ENCODE measurements around the gene PLA2G4A. TPM values are rescaled to one million over a fixed set of nuclear protein-coding genes. Genes with fewer than 3 reads are reported as not detected.

Gene PLA2G4A
- total and polyA plus RNA-seq, 5 donors from 2014 or later, result not detected

DNA sequence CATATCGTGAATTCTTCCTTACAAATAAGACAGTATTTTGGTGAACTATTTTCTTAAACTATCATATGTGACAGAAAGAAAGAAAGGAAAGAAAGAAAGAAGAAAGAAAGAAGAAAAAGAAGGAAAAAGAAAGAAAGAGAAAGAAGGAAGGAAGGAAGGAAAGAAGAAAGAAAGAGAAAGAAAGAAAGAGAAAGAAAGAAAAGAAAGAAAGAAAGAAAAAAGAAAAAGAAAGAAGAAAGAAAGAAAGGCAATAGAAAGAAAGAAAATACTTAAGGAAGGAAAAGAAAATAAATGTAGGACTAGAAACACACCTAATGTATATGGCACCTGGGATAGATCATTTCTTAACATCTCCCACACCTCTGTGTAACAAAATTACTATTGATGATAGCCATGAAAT, 120.4 kb downstream of the PLA2G4A start:
- H3K4me3 ChIP-seq (ENCODE audit: low read depth, low read length), result no peak overlapping the region
- DNase-seq (no peak), ATAC-seq (ENCODE audit: low read depth in 2 of 2) (no peak)
- Mint-ChIP-seq H3K27me3 (no peaks in the 10 kb centered on the region), H3K4me1 (no peaks in the 10 kb centered on the region), H3K4me3 (no peak overlapping the region), H3K36me3 (no peaks in the 10 kb centered on the region), H3K27ac (no peak overlapping the region), H3K9me3 (peaks cover 0 to 5% (median 0%) of the 10 kb centered on the region in 7 donors)
- H3K36me3 ChIP-seq (ENCODE audit: control insufficient read depth, insufficient read depth, low read length), result no peaks in the 10 kb centered on the region
- H3K4me1 ChIP-seq (ENCODE audit: control insufficient read depth, insufficient read depth, low read length, poor library complexity, severe bottlenecking), result no peaks in the 10 kb centered on the region
- no peaks in the 10 kb centered on the region for H3K27me3 ChIP-seq (ENCODE audit: control insufficient read depth, insufficient read depth, low read length)
- no peaks in the 10 kb centered on the region for H3K9me3 ChIP-seq (ENCODE audit: control insufficient read depth in 2 of 2, low read length in 2 of 2)
- no peak overlapping the region for H3K27ac ChIP-seq (ENCODE audit: insufficient read depth, low read length, poor library complexity, severe bottlenecking)

DNA sequence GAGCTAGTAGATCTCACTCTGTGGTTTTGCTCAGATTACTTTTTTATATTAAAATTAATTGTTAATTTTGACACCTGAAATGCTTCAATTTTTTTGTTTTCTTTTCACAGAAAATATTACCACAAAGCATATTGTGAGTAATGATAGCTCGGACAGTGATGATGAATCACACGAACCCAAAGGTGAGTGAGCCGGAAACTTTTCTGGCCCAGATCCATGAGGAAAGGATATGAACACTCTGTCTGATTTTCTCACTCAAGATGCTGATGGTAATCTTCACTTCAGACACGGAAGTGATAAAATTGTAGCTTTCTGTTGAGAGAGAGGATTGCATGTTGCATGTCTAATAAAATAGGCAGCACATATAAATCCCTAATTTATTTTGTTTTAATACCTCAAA, 121.8 kb downstream of the PLA2G4A start:
- Histone ChIP-seq H3K27ac (ENCODE audit: insufficient read depth, low read length, poor library complexity, severe bottlenecking) (no peak overlapping the region), H3K4me1 (ENCODE audit: control insufficient read depth, insufficient read depth, low read length, poor library complexity, severe bottlenecking) (no peaks in the 10 kb centered on the region), H3K27me3 (ENCODE audit: control insufficient read depth, insufficient read depth, low read length) (no peaks in the 10 kb centered on the region), H3K36me3 (ENCODE audit: control insufficient read depth, insufficient read depth, low read length) (no peaks in the 10 kb centered on the region), H3K9me3 (ENCODE audit: control insufficient read depth in 2 of 2, low read length in 2 of 2) (no peaks in the 10 kb centered on the region), H3K4me3 (ENCODE audit: low read depth, low read length) (no peak overlapping the region)
- Mint-ChIP-seq H3K9me3 (no peaks in the 10 kb centered on the region), H3K27me3 (no peaks in the 10 kb centered on the region), H3K36me3 (no peaks in the 10 kb centered on the region), H3K4me1 (no peaks in the 10 kb centered on the region), H3K27ac (no peak overlapping the region), H3K4me3 (no peak overlapping the region)
- ATAC-seq (ENCODE audit: low read depth in 2 of 2) (no peak), DNase-seq (no peak)

DNA sequence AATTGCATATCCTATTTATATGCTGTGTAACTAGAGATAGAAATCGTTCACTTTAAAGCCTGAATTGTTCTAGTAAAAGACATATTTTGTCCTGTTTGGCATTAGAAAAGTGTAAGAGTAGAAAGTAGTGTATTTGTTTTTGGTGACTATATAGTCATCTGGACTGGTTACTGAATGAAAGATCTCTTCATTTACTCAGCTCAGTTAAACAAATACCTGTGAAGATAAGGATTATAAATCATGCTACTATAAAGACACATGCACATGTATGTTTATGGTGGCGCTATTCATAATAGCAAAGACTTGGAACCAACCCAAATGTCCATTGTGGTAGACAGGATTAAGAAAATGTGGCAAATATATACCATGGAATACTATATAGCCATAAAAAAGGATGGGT, 125.1 kb downstream of the PLA2G4A start:
- Histone ChIP-seq H3K36me3 (ENCODE audit: control insufficient read depth, insufficient read depth, low read length) (no peaks in the 10 kb centered on the region), H3K4me1 (ENCODE audit: control insufficient read depth, insufficient read depth, low read length, poor library complexity, severe bottlenecking) (no peaks in the 10 kb centered on the region), H3K9me3 (ENCODE audit: control insufficient read depth in 2 of 2, low read length in 2 of 2) (no peaks in the 10 kb centered on the region), H3K27ac (ENCODE audit: insufficient read depth, low read length, poor library complexity, severe bottlenecking) (no peak overlapping the region), H3K27me3 (ENCODE audit: control insufficient read depth, insufficient read depth, low read length) (no peaks in the 10 kb centered on the region), H3K4me3 (ENCODE audit: low read depth, low read length) (no peak overlapping the region)
- no peaks in the 10 kb centered on the region for H3K36me3 Mint-ChIP-seq
- no peak overlapping the region for H3K4me3 Mint-ChIP-seq
- H3K27ac Mint-ChIP-seq, result no peak overlapping the region
- DNase-seq, result no peak
- ATAC-seq (ENCODE audit: low read depth in 2 of 2), result no peak
- H3K9me3 Mint-ChIP-seq, result no peaks in the 10 kb centered on the region
- no peaks in the 10 kb centered on the region for H3K4me1 Mint-ChIP-seq
- H3K27me3 Mint-ChIP-seq, result no peaks in the 10 kb centered on the region

DNA sequence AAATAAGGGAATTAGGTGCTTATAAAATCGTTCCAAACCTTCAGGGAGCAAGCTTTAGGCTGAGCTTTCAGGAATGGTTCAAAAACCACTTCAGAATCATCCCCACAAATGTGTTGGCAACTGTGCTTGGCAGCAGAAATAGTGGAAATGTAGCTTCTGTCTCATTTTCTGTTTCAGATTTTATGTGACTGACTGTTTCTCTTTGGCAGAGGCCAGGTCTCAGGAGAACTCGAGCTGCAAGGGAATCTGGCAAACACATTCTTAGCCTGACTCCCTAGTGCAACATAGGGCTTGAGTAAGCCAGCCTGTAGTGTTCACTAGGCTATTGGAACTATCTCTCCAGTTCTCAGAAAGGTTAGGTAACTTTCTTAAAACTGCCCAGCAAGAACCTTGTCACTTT, 128.6 kb downstream of the PLA2G4A start:
- H3K9me3 ChIP-seq (ENCODE audit: control insufficient read depth in 2 of 2, low read length in 2 of 2), result no peaks in the 10 kb centered on the region
- Mint-ChIP-seq H3K27me3 (peaks cover 4% of the 10 kb centered on the region), H3K4me1 (peaks cover 0 to 4% (median 0%) of the 10 kb centered on the region in 4 donors), H3K36me3 (no peaks in the 10 kb centered on the region), H3K9me3 (no peaks in the 10 kb centered on the region), H3K27ac (no peak overlapping the region), H3K4me3 (no peak overlapping the region)
- DNase-seq, result no peak
- ATAC-seq (ENCODE audit: low read depth in 2 of 2), result no peak
- no peaks in the 10 kb centered on the region for H3K4me1 ChIP-seq (ENCODE audit: control insufficient read depth, insufficient read depth, low read length, poor library complexity, severe bottlenecking)
- no peak overlapping the region for H3K4me3 ChIP-seq (ENCODE audit: low read depth, low read length)
- H3K27me3 ChIP-seq (ENCODE audit: control insufficient read depth, insufficient read depth, low read length), result no peaks in the 10 kb centered on the region
- H3K36me3 ChIP-seq (ENCODE audit: control insufficient read depth, insufficient read depth, low read length), result no peaks in the 10 kb centered on the region
- H3K27ac ChIP-seq (ENCODE audit: insufficient read depth, low read length, poor library complexity, severe bottlenecking), result no peak overlapping the region

DNA sequence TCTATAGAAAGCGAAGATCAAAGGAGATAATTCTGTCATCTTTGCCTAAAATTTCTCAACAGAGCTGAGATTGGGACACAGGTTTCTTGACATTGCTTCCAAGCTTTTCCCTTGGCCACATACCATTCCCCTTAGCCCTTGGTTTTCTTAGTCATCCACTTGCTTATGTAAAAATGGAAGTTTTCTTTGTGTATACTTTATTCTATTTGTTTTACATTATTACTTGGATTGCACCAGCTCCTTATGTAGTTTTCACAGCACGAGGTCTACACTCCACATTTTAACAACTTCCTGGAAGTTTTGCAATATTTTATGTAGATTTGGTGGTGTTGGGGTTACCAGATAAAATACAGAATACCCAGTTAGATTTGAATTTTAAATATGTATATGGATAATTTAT, 129.8 kb downstream of the PLA2G4A start:
- H3K4me1 ChIP-seq (ENCODE audit: control insufficient read depth, insufficient read depth, low read length, poor library complexity, severe bottlenecking), result no peaks in the 10 kb centered on the region
- no peaks in the 10 kb centered on the region for H3K9me3 Mint-ChIP-seq
- ATAC-seq (ENCODE audit: low read depth in 2 of 2) (no peak), DNase-seq (no peak)
- no peaks in the 10 kb centered on the region for H3K36me3 Mint-ChIP-seq
- no peak overlapping the region for H3K4me3 Mint-ChIP-seq
- peaks cover 0 to 4% (median 0%) of the 10 kb centered on the region in 4 donors for H3K4me1 Mint-ChIP-seq
- no peak overlapping the region for H3K27ac Mint-ChIP-seq
- peaks cover 4% of the 10 kb centered on the region for H3K27me3 Mint-ChIP-seq
- no peak overlapping the region for H3K4me3 ChIP-seq (ENCODE audit: low read depth, low read length)
- no peaks in the 10 kb centered on the region for H3K9me3 ChIP-seq (ENCODE audit: control insufficient read depth in 2 of 2, low read length in 2 of 2)
- no peaks in the 10 kb centered on the region for H3K27me3 ChIP-seq (ENCODE audit: control insufficient read depth, insufficient read depth, low read length)
- H3K27ac ChIP-seq (ENCODE audit: insufficient read depth, low read length, poor library complexity, severe bottlenecking), result no peak overlapping the region
- no peaks in the 10 kb centered on the region for H3K36me3 ChIP-seq (ENCODE audit: control insufficient read depth, insufficient read depth, low read length)

DNA sequence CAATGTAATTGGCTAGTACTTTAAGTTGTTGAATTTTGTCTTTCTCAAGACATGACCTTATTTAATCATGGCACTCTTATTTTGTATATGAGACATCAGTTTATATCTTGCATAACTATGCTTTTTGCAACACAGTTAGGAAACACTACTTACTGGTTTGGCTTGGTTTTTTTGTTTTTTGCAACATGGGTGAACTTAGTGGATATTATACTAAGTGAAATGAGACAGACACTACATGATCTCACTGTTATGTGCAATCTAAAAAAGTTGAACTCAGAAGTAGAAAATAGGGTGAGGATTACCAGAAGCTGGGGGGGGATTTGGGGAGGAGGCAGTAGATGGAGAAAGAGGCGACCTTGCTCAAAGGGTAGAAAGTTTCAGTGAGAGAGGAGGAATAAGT, 132.1 kb downstream of the PLA2G4A start:
- DNase-seq (no peak), ATAC-seq (ENCODE audit: low read depth in 2 of 2) (no peak)
- Histone ChIP-seq H3K4me1 (ENCODE audit: control insufficient read depth, insufficient read depth, low read length, poor library complexity, severe bottlenecking) (no peaks in the 10 kb centered on the region), H3K27me3 (ENCODE audit: control insufficient read depth, insufficient read depth, low read length) (no peaks in the 10 kb centered on the region), H3K9me3 (ENCODE audit: control insufficient read depth in 2 of 2, low read length in 2 of 2) (no peaks in the 10 kb centered on the region), H3K4me3 (ENCODE audit: low read depth, low read length) (no peak overlapping the region), H3K36me3 (ENCODE audit: control insufficient read depth, insufficient read depth, low read length) (no peaks in the 10 kb centered on the region), H3K27ac (ENCODE audit: insufficient read depth, low read length, poor library complexity, severe bottlenecking) (no peak overlapping the region)
- Mint-ChIP-seq H3K9me3 (no peaks in the 10 kb centered on the region), H3K4me3 (no peak overlapping the region), H3K27ac (no peak overlapping the region), H3K4me1 (peaks cover 0 to 4% (median 0%) of the 10 kb centered on the region in 4 donors), H3K27me3 (peaks cover 4% of the 10 kb centered on the region), H3K36me3 (no peaks in the 10 kb centered on the region)

DNA sequence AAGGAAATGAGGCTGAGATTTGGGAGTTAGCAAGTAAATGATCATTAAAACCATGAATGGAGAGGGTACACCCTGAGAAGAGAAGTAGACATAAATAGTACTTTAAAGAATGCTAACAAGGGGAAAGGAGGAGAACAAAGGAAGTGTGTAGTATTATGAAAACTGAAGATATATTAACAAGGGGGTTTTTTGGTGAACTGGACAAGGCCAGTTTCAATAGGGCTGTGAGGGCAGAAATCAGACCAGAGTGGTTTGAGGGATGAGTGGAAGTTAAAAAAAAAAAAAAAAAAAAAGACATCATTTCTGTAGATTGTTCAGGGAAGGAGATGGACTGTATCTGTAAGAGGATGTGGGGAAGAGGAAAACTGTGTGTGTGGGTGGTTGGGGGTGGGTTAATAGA, 137.1 kb downstream of the PLA2G4A start:
- Histone ChIP-seq H3K27me3 (ENCODE audit: control insufficient read depth, insufficient read depth, low read length) (no peaks in the 10 kb centered on the region), H3K36me3 (ENCODE audit: control insufficient read depth, insufficient read depth, low read length) (no peaks in the 10 kb centered on the region), H3K27ac (ENCODE audit: insufficient read depth, low read length, poor library complexity, severe bottlenecking) (no peak overlapping the region), H3K4me1 (ENCODE audit: control insufficient read depth, insufficient read depth, low read length, poor library complexity, severe bottlenecking) (no peaks in the 10 kb centered on the region), H3K4me3 (ENCODE audit: low read depth, low read length) (no peak overlapping the region), H3K9me3 (ENCODE audit: control insufficient read depth in 2 of 2, low read length in 2 of 2) (no peaks in the 10 kb centered on the region)
- Mint-ChIP-seq H3K9me3 (no peaks in the 10 kb centered on the region), H3K4me3 (no peak overlapping the region), H3K27me3 (peaks cover 6% of the 10 kb centered on the region), H3K4me1 (peaks cover 0 to 3% (median 0%) of the 10 kb centered on the region in 4 donors), H3K36me3 (no peaks in the 10 kb centered on the region), H3K27ac (no peak overlapping the region)
- no peak for ATAC-seq (ENCODE audit: low read depth in 2 of 2)
- DNase-seq, result no peak

DNA sequence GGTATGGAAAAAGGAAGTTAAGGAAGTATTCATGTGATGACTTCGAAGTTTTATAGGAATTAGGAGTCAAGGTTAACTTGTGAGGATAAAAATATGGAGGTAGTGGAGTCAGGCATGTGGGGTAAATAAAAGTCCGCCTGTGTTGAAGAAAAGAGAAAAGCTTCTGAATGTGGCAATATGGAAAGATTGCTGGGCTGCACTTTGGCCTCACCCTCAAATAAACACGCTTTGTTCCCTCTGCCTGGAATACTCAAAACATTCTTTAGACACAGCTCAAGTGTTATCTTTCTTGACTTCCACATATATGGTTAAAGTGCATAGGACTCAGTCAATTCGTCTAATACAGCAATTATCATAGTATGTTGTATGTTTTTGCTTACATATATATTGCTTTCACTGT, 137.7 kb downstream of the PLA2G4A start:
- H3K4me3 Mint-ChIP-seq, result no peak overlapping the region
- no peaks in the 10 kb centered on the region for H3K9me3 ChIP-seq (ENCODE audit: control insufficient read depth in 2 of 2, low read length in 2 of 2)
- peaks cover 4% of the 10 kb centered on the region for H3K27me3 Mint-ChIP-seq
- no peak for DNase-seq
- no peaks in the 10 kb centered on the region for H3K36me3 ChIP-seq (ENCODE audit: control insufficient read depth, insufficient read depth, low read length)
- no peaks in the 10 kb centered on the region for H3K27me3 ChIP-seq (ENCODE audit: control insufficient read depth, insufficient read depth, low read length)
- ATAC-seq (ENCODE audit: low read depth in 2 of 2), result no peak
- no peaks in the 10 kb centered on the region for H3K4me1 ChIP-seq (ENCODE audit: control insufficient read depth, insufficient read depth, low read length, poor library complexity, severe bottlenecking)
- H3K27ac ChIP-seq (ENCODE audit: insufficient read depth, low read length, poor library complexity, severe bottlenecking), result no peak overlapping the region
- H3K4me1 Mint-ChIP-seq, result no peaks in the 10 kb centered on the region
- no peaks in the 10 kb centered on the region for H3K9me3 Mint-ChIP-seq
- no peaks in the 10 kb centered on the region for H3K36me3 Mint-ChIP-seq
- H3K4me3 ChIP-seq (ENCODE audit: low read depth, low read length), result no peak overlapping the region
- no peak overlapping the region for H3K27ac Mint-ChIP-seq
